Activated T-cell treated with anti-CD3 and anti-CD28 coated beads for 1 hour (primary cell): ENCODE data around the gene CARMIL1.

Experiments
- DNase-seq: peaks from one replicate; pipeline ENCODE4 v3.0.0-alpha.2; 2020; ENCODE audit warnings: low read depth

CARMIL1 gene

DNA sequence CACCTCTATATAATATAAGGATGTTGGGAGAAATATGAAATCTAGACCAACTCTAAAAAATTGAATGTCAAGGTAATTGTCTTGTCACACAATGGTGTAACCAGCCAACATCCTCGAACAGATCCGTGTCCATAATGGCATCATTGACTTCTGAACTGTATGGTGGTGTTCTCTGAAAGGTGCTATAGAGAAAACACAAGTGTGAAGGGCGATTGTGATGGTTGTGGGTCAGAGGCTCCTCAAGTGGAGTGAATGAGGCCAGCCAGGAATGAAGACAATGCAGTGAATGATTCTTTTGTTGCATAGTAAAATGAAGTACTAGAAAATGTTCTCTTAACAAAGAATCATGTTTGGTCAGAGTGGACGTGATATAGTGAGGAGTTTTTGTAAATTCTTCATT is 58.3 kb downstream of the CARMIL1 start:
- no peak for DNase-seq

DNA sequence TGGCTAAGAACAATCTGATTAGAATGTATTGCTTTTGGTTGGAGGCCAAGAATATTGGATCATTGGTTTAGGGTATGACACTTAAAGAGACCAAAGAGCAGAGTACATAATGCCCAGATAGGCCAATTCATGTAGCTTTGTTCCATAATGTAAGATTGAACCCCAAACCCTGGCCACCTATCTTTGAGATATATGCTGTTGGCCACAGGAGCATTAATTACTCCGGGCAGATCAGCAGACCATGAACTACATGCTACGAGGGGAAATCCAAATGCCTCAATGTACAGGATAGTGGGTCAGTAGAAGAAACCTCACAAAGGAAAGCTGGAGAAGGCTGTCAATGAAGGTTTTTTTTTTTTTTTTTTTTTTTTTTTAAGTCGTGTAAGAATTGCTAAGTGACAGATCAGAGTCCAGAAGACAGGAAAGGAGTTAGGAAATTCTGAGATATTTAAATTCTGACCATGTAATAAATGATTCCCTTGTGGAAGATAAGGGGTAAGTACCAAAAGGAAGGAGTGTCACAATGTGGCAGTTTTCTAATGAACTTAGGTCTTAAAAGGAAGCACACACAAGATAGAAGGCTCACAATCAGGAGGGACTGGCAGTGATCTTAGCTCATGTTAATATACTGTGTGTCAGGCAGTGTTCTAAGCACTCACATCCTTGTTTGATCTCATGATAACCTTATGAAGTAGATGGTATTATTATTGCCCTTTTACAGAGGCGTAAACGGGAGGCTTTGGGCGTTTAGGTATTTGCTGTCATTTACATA is 61.4 kb downstream of the CARMIL1 start:
- DNase-seq = no peak

DNA sequence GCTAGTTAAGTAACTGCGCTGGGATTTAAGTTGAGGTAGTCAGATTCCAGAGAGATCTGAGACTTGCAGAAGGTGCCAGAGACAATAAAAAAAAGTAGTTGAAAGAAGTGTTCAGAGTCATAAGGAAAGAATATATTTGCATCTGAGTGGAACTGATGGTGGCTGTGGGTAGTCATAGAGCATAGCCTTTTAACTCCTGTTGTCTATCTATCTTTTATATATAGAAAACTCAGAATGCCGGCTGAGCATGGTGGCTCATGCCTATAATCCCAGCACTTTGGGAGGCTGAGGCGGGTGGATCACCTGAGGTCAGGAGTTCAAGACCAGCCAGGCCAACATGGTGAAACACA is 62.0 kb downstream of the CARMIL1 start:
- DNase-seq = no peak

DNA sequence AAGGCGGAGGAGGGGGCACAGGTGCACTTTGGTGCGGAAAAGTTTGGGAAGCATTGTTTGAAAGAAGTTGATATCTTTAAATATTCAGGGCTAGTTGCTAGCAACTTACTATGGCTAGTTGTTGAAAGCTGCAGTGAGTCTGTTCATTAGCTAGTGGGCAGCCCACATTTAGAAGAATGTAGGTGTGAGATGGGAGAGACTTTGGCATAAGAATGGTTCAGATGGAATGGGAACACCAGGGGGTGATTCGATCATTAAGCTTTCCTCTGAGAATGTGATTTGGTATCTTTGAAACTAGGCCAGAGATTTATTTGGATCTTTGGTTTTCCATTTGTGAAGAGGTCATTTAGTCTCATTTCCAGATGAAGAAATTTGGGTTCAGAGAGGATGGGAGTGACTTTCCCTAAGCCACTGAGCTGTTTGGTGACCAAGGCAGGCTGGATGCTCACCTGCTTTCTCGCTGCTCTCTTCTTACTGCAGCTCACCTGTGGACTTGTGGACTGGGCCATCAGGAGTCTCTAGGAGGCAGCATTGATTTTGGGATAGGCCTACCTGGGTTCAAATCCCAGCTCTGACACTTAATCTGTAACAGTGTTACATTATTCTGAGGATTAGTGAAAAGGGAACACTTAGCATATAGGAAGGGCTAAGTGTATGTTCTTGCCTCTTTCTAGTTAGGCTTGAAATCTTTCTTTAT is 62.9 kb downstream of the CARMIL1 start:
- DNase-seq = no peak

DNA sequence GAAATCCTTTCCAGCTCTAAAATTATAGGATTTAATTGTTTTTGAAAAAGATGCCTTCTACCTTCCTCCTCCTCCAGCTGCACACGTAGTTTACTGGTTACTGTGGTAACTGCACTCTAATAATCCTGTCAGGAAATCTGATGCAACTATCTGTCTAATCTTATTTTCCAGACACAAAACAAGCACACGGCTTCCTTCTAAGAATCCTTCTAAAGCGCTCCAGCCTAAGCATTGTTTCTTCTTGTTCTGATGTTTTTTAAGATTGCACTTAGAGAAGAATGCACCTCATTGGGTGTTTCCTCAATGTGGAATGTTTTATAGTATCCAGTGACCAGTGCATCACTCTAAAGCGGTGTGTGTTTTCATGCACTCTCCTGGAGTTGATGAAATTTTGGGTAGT is 63.6 kb downstream of the CARMIL1 start:
- DNase-seq = no peak

DNA sequence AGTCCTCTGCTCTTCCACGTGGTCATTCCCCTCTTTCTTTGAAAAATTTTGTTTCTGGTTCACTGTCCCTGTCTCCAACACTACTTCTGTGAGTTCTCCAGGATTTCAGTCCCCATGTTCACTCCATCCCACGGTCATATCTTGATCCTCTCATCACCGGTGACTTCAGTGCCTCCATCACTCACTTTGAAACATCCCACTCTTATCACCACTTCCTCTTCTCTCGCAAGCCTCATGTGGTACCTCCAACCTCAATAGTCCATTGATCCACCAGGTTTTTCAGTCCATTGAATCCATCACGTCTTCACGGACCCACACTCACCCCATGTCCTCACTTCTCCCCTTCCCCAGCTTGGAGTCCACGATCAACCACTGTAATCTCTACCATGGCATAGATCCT is 64.8 kb downstream of the CARMIL1 start:
- DNase-seq = no peak

DNA sequence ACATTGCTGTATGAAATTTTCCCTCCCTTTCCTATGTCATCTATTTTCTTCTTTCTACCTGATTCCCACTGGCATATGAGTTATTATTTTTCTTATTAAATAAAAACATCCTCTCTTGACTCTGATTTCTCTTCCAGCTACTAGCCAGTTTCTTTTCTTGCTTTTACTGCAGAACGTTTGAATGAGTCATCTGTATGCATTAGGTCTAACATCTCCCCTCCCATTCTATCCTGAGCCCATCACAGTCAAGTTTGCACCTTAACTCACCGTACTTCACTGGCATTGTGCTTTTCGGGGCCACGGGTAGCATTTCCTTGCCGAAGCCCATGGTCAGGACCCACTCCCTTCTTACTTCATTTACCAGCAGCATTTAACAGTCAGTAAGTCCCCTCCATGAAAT is 65.7 kb downstream of the CARMIL1 start:
- no peak for DNase-seq

DNA sequence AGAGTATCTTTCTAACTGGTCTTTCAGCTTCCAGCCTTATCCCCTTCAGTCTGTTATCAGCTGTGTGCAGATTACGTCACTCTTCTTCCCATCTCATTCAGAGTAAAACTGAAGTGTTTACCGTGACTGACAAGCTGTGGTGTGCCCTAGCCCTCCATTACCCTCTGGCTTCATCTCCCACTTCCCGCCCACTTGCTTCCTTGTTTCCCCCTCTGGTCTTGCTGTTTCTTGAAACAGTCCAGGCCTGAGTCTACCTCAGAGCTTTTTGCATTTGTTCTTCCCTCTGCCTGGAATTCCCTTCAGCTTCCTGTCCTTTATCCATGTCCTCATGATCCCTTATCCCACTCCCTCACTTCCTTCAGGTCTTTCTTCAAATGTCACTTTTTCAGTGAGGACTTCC is 66.9 kb downstream of the CARMIL1 start:
- no peak for DNase-seq

DNA sequence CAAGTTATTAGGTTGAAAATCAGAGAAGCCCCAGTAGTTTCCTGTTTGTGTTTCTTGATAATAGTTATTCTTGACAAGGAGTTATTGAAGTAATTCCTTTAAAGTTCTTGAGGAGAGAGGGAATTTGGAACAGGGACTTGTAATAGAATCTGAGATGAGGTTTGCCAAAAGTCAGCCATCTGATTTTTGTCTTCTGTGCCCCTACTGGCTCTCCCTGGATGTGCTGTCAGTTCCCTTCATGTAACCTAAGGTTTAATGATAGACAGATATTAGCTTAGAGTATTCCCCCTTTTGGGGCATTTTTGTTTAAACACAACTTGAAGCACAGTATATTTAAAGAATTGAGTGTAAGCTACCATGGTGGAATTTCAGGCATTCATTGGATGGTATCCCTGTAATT is 71.4 kb downstream of the CARMIL1 start:
- DNase-seq = no peak

DNA sequence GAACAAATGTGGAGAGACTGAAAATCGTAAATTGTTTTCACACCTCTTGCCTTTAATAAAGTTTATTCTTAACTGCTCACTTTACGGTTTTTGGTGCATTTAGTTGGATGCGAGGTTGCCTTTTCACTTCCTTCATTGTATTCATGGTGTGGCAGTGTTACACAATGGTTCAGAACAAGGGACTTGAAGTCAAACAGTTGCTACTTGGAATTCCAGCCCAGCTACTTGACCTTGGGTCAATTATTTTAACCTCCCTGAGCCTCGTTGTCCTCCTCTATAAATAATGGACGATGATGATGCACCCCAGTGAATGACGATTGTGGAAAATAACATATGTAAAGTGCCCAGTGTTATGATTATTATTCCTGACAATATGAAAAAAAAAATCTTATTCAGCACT is 72.3 kb downstream of the CARMIL1 start:
- no peak for DNase-seq

DNA sequence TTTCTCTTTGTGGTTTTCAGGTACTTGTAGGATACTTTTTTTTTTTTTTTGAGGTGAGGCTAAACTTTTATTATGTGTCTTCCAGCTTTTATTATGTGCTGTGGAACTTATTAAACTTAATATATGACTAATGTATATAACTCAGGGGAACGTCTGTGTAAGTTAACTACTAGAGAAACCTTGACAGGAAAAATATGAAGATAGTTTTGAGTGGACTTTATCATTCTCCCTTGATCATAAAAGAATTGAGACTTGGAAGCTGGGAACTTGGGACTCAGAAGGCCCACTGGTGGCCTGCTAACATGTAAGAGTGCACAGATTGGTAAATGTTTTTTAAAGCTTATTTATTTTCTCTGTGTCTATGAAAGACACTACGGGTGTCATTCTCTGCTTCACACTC is 73.1 kb downstream of the CARMIL1 start:
- DNase-seq = no peak

DNA sequence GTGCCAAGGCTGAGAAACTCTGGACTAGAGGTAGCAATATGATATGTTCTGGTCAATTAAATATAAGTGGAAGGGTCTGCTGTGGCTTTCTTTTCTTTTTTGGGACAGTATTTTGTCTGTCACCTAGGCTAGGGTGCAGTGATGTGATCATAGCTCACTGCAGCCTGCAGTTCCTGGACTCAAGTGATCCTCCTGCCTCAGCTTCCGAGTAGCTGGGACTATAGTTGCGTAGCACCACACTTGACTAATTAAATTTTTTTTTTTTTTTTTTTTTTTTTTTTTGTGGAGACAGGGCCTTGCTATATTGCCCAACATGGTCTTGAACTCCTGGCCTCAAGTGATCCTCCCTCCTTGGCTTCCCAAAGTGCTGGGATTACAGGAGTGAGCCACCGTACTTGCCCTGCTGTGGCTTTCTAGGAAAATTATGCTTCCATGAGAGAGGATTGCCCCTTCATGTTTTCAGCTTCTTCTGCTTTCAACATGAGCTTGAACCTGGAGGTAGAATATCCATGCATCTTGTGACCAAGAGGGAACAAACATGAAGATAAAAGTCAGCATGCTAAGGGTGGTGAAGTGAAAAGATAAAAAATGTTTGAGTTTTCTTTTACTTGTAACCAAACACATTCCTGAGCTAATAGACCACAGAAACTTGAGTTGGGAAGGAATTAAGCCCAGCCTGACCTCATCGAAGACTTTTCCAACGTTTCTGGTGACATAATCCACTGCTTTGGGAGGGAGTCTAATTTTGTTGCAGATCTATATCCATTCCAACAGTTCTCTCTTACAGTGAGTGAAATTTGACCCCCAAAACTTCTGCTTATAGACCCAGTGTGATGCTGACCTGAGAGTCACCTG is 75.1 kb downstream of the CARMIL1 start:
- DNase-seq = no peak

DNA sequence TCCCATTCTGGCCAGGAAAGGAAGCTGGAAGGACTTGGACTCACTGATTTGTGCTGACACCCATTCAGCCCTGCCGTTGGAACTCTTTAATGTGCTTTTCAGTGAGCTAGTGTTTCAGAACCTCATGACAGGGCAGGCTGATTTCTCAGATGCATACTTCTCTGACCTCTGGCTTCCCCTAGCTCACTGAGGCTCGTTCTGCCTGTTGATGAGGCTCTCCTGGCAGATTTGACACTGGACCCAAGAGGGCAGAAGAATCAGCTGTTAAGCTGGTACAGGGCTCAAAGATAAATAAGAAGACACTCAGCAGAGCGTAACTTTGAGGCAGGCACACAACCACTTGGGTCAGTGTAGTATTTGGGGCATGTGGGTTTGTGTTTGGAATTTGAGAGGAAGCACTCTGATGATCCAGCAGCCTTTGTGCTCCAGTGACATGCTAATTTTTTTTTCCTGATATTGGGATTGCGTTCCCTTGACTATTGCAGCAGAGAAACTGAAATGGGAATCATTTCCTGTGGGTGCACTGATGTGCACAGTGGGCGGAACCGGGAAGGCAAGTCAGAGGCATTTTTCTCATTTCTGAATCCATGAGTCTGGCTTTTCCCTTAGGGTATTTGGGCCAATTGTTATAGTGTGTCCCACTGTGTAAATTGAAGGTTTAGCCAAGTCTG is 80.2 kb downstream of the CARMIL1 start:
- no peak for DNase-seq

DNA sequence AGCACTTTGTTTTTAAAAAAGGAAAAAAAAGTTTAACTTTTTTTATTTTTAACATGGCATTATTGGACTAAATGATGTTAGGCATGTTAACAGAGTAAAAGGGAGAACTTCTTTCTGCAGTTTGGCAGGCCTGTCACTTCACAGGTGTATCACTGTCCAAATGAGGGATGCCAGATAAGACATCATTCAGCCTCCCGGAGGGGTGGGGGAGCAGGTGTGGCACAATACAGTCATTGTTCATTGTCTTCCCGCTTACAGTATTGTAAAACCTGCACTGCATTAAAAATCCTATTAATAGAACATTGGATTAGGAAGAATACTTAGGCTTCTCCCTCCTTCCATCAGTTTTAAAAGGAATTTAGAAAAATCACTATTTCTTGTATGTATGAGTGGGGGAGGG is 80.7 kb downstream of the CARMIL1 start:
- no peak for DNase-seq

DNA sequence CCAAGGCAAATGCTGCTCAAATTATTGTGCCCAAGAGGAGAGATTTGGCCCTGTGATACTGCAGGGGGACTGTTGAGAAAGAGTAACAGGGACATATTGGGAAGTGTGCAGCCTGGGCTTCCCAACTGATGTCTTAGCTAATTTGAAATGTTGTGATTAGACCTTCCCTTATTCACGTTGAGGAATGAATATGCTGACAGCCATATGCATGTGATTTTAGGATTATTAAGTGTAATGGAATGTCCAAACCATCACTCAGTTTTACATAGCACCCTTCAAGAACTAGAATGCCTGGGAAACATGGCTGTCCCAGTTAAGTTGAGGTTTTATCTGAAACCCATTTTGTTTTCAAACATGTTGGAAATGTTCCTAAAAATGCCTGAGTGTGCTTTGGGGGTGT is 81.4 kb downstream of the CARMIL1 start:
- no peak for DNase-seq

DNA sequence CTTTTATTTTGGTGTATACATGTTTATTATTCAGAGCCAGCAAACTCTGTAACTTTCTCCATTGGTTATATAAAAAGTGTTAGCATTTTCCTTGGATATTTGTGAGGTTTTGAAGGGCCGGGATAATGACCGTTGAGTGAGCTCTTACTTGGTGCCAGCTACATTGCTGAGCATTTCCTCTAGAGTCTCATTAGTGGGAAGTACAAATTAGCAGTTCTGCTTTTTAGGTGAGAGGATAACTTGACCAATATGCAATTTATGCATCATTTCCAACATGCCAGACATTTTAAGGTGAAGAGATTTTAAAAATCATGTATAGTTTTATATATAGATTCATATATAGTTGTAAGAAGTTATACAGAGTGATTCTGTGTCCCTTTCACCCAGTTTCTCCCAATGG is 84.3 kb downstream of the CARMIL1 start:
- DNase-seq = no peak

DNA sequence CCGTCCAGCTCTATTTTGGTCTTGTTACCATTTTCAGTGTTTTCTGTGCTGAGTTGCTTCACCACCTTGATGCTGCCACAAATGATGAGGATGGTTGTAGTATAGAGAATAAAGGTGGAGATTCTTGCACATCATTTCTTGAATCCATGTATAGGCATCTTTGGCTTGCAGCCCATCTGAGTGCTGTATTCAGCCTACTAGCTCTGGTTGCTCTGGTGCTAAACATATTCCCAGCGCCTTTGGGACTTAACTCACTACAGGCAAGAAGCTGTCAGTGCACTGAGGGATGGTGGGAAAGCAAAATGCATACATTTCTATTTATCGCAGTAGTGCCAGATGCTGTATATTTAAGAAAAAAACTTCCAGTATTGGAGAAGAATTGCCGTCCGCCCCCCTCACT is 86.0 kb downstream of the CARMIL1 start:
- DNase-seq = no peak

DNA sequence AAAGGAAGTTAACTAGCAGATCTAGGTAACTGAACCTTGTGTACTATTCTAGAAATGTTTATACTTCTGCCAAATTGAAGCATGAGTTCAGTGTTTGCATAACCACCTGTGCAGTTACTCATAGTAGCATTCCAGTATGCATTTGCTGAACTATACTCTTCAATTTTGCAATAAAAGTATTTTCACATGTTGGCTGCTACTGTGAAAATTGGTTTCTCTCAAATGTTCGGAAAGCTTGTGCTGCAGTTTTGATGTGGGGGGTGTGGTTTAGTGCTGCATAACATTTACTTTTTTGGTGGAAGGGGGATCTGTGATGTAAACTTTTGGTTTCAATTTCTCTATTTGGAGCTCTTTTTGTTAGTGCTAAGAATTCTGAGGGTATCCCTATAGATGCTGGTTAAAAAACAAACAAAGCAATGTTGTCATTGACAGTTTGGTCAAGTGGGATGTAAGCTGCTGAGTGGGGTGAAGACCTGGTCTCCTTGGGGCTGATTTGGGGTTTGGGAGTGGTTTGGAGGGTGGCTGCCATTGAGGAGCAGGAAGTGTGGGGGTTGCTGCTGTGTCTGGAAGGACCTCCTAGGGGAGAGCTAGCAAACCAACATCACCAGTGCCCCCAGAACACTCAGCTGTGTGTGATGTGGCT is 87.8 kb downstream of the CARMIL1 start:
- no peak for DNase-seq

DNA sequence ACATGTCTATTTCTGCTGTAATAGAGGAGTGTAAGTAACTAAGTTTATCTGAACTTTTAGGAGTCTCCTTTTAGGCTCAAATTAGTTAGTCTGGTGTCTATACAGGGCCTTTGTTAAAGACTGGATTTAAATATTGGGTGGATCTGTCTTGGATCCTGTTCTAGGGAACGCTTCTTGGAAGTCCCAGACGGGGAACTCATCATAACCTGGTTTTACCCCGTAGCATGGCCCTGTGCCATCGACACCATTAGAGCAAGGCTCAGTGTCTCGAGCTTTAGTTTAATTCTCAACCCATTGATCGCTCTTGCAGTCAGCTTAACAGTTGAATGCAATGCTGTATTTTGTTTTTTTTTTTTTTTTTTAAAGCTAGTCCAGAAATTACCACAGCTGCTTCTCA is 89.9 kb downstream of the CARMIL1 start:
- DNase-seq = no peak

DNA sequence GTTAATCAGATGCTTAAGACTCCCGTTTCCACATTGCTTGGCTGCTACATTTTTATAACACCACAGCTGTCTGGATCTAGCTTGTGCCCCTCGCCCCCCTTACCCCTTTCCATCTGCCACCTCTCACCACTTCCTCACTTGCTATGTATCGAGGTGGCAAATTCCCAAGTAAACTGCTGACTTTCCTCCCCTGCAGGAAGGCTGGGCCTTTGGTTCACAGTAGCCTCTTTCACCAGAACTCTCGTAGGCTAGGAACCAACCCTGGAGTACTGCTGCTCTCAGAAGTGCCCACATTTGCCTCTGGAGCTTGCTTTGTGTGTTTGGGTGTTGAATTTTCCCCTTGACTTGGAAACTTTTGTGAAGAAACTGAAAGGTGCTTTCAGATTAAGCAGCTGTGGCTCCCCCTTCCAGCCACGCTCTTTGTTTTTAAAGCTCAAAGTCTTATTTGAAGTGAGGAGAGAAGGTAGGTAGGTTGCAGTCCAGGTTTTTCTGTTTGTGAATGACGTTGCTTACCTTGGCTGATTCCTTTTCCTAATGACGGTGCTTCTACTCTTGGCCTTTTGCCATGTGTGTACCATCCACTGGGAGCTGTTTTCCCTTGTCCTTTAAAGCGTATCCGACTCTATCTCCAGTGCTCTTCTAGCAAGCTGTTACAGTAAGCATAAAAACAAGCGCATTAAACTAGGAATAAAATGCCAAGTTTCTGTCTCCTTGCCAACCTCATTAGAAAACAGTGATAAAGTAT is 90.4 kb downstream of the CARMIL1 start:
- DNase-seq = no peak
